Measurements from ENCODE around the gene KIF12.

The KIF12 gene

DNA sequence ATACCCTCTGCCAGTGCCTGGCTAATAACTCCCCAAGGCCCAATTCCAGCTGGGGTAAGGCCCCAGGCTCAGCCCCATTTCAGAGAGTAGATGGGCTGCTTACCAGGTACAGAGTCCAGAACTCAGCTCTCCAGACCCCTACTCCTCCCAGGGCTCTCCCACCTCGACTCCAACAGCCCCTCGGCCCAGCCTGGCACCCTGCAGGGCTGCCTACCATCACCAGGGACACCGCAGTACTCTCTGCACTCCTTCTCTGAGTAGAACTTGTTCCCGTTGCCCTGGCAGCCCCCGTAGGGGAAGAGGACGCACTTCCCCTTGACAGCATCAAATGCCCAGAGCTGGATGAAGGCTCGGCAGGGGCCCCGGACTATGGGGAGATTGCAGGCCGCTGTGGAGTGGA is 38.4 kb downstream of the KIF12 start:
- no peak for TF ChIP-seq ZFX (IDR thresholded peaks at IDR 0.05)
- TF ChIP-seq, protein P1, sequence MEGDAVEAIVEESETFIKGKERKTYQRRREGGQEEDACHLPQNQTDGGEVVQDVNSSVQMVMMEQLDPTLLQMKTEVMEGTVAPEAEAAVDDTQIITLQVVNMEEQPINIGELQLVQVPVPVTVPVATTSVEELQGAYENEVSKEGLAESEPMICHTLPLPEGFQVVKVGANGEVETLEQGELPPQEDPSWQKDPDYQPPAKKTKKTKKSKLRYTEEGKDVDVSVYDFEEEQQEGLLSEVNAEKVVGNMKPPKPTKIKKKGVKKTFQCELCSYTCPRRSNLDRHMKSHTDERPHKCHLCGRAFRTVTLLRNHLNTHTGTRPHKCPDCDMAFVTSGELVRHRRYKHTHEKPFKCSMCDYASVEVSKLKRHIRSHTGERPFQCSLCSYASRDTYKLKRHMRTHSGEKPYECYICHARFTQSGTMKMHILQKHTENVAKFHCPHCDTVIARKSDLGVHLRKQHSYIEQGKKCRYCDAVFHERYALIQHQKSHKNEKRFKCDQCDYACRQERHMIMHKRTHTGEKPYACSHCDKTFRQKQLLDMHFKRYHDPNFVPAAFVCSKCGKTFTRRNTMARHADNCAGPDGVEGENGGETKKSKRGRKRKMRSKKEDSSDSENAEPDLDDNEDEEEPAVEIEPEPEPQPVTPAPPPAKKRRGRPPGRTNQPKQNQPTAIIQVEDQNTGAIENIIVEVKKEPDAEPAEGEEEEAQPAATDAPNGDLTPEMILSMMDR (conservative IDR thresholded peaks at IDR 0.05): no peak
- H3K27ac ChIP-seq: no peak overlapping the region

DNA sequence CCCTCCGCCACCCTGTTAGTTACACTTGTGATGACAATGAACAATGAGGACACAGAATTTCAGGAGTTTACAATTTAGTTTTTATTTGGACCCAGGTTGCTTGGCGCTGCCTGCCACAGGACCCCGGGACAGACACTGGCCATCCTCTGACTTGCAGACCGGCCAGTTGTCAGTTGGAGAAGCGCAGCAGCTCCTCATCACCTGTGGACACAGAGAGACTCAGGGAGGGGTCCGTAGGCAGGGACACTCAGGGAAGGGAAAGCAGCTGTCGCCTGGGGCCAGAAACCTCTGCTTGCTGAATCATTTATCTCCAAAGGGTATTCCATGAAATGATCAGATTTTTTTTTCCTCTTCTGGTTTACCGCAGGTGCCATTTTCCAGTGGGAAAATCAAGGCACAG is 39.0 kb downstream of the KIF12 start:
- TF ChIP-seq, protein P1 (conservative IDR thresholded peaks at IDR 0.05): no peak
- no peak for TF ChIP-seq ZFX (IDR thresholded peaks at IDR 0.05)
- no peak overlapping the region for H3K27ac ChIP-seq

DNA sequence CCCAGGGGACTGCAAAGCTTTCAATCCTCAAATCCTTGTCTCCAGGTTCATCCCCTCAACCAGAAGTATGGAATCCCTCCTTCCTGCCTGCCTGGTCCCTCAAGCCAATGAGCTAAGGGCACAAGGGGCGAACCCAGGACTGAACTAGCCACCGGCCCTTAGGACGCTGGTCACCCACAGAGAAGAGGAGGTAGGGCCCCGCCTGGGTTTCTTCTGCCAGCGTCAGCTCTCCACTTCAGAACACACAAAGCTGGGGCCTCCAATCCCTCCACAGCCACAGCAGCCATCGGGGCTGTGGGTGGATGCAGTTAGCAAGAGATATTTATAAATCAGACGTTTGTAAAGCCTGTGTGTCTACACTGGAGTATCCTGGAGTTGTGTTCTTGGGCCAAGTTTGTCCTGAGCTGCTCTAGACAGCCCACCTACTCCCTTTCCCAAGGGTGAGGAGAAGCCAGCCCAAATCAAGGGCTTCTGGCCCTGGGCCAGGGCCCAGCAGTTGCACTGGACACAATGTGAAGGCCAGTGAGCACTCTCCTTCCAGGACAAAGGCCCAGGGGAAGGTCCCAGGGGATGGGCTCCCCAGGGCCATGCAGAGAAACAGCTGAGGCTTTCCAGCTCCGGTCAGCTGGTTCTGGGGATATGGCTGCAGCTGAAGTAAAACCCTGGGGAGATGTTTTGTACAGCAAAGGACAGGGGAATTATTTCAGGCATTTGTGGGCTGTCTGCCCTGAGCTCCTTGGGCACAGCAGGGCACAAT is 39.9 kb downstream of the KIF12 start:
- TF ChIP-seq, protein P1 (conservative IDR thresholded peaks at IDR 0.05): no peak
- TF ChIP-seq ZFX (IDR thresholded peaks at IDR 0.05): no peak
- no peak overlapping the region for H3K27ac ChIP-seq

DNA sequence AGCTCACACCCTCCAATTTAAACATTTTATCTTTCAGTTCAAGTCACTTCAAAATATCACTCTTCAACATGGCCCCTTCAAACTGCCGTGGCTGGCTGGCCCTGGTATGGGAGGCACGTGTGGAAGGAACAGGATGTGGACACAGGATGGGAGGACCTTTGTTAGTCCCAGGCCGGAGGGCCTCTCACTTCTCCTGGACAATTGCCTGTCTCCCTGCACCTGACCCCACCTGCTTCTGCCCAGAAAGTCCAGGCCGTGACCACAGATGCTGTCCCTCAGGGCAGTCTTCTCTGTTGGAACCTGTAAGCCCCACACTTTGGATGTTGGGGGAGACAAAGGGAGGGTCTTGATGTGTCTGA is 40.4 kb downstream of the KIF12 start:
- TF ChIP-seq, protein P1 (conservative IDR thresholded peaks at IDR 0.05): no peak
- no peak for TF ChIP-seq ZFX (IDR thresholded peaks at IDR 0.05)
- H3K27ac ChIP-seq: no peak overlapping the region

DNA sequence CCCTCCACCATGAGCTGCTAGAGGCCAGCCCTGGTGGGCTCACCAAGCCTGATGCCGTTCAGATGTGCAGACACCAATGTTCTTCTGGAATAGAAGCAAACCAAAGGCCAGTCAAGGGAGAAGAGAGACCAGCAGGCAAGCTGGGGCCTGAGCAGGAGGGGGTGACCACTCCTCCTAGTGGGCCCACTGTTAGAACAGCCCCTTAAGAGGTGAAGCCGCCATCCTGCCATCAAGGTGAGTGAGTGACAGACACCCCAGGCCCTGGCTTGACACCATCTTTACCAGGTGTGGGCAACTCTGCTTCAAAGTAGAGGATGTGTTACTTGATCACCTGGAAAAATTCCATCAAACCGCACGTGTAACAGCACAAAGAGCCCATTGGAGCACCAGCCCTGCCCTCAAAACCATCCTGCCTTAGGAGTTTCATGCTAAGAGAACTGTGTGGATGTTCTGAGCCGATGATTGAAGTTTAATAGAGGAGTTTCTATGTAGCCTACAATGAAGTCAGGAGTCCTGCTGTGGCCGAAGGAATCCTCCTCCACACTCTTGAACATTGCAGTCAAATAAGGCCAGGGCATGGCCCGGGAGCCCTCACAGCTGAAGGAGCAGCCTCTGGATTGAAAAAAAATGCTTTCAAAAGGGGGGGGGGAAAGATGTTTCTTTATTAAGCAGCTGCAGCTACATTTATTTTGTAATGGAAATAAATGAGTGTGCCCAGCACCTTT is 41.8 kb downstream of the KIF12 start:
- no peak for TF ChIP-seq ZFX (IDR thresholded peaks at IDR 0.05)
- TF ChIP-seq, protein P1 (conservative IDR thresholded peaks at IDR 0.05): no peak
- no peak overlapping the region for H3K27ac ChIP-seq

DNA sequence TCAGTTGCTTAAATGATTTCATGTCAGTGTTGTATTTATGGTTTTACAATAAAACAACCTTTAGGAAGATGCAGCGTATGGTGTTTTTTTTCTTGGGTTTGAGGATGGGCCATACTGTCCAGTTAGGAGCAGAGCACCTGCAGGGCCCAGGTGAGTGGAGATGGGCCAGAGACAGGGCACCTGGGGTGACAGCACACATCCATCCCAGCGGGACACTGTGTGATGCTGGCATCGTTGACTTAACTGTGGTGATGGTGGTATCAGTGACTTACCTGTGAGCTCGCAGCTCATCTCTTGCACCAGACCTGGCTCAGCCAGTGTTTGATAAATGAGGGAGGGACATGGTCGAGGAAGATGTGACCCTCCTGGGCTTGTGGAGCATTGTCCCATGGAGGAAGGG is 42.6 kb downstream of the KIF12 start:
- no peak overlapping the region for H3K27ac ChIP-seq
- TF ChIP-seq, protein P1 (conservative IDR thresholded peaks at IDR 0.05): no peak
- TF ChIP-seq ZFX (IDR thresholded peaks at IDR 0.05): no peak

DNA sequence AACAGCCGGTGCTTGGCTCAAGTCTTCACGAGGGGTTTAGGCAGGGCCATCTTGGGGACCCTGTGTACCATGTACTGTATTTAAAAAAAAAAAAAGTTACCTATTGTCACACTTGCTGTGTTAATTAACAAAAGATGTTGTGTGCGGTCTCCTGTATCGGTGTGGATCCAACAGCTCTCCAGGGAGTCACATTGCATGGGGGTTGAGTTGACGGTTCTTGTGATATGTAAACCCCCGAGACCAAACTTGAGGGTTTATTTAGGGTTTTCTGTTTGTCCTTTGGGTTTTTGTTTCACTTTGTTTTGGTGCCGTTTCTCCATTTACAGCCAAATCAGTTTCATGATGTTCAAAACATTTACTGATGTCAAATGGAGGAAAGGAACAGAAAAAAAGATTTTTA is 43.2 kb downstream of the KIF12 start:
- no peak overlapping the region for H3K27ac ChIP-seq
- no peak for TF ChIP-seq ZFX (IDR thresholded peaks at IDR 0.05)
- TF ChIP-seq, protein P1 (conservative IDR thresholded peaks at IDR 0.05): no peak
